Astrocyte (in vitro differentiated cells and primary cell): ENCODE measurements around the gene UBE3C.
"Not testable (repeated sequence)": the region's sequence is repeated elsewhere in the genome, so short reads cannot be mapped to it uniquely, and the experiment has no call there.

Source experiments
- EZH2 ChIP-seq: IDR thresholded peaks from 2 replicates; pipeline ENCODE4 v1.6.1; 2012; ENCODE audit warnings: mild to moderate bottlenecking, low read length, inconsistent platforms; ENCODE audit not compliant: insufficient read depth
- TF ChIP-seq, protein P1 (sequence below): IDR thresholded peaks from 2 replicates; pipeline ENCODE4 v1.5.1; 2011; ENCODE audit warnings: low read depth, mild to moderate bottlenecking, inconsistent platforms, low read length, moderate library complexity; ENCODE audit not compliant: insufficient read depth

DNA sequence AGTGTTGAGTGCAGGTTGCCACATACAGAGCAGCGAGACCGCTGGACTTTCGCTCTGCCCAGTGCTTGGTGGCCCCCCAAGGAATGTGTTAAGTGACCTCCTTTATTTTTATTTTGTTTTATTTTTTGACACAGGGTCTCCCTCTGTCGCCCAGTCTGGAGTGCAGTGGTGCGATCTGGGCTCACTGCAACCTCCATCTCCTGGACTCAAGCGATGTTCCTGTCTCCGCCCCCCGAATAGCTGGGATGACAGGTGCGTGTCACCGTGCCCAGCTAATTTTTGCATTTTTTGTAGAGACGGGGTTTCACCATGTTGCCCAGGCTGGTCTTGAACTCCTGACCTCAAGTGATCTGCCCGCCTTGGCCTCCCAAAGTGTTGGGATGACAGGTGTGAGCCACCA, 138.8 kb downstream of the UBE3C start:
- TF ChIP-seq, protein P1, sequence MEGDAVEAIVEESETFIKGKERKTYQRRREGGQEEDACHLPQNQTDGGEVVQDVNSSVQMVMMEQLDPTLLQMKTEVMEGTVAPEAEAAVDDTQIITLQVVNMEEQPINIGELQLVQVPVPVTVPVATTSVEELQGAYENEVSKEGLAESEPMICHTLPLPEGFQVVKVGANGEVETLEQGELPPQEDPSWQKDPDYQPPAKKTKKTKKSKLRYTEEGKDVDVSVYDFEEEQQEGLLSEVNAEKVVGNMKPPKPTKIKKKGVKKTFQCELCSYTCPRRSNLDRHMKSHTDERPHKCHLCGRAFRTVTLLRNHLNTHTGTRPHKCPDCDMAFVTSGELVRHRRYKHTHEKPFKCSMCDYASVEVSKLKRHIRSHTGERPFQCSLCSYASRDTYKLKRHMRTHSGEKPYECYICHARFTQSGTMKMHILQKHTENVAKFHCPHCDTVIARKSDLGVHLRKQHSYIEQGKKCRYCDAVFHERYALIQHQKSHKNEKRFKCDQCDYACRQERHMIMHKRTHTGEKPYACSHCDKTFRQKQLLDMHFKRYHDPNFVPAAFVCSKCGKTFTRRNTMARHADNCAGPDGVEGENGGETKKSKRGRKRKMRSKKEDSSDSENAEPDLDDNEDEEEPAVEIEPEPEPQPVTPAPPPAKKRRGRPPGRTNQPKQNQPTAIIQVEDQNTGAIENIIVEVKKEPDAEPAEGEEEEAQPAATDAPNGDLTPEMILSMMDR, result not testable (repeated sequence)
- not testable (repeated sequence) for TF ChIP-seq EZH2
